Midbrain (tissue), 1 donor: Measurements from ENCODE around the gene NIPBL.
"Not testable (repeated sequence)": the region's sequence is repeated elsewhere in the genome, so short reads cannot be mapped to it uniquely, and the experiment has no call there.

Experiments
- DNase-seq: peaks from one replicate; lab custom pipeline; 2025; lab: John Stamatoyannopoulos, UW

The NIPBL gene, protein sequence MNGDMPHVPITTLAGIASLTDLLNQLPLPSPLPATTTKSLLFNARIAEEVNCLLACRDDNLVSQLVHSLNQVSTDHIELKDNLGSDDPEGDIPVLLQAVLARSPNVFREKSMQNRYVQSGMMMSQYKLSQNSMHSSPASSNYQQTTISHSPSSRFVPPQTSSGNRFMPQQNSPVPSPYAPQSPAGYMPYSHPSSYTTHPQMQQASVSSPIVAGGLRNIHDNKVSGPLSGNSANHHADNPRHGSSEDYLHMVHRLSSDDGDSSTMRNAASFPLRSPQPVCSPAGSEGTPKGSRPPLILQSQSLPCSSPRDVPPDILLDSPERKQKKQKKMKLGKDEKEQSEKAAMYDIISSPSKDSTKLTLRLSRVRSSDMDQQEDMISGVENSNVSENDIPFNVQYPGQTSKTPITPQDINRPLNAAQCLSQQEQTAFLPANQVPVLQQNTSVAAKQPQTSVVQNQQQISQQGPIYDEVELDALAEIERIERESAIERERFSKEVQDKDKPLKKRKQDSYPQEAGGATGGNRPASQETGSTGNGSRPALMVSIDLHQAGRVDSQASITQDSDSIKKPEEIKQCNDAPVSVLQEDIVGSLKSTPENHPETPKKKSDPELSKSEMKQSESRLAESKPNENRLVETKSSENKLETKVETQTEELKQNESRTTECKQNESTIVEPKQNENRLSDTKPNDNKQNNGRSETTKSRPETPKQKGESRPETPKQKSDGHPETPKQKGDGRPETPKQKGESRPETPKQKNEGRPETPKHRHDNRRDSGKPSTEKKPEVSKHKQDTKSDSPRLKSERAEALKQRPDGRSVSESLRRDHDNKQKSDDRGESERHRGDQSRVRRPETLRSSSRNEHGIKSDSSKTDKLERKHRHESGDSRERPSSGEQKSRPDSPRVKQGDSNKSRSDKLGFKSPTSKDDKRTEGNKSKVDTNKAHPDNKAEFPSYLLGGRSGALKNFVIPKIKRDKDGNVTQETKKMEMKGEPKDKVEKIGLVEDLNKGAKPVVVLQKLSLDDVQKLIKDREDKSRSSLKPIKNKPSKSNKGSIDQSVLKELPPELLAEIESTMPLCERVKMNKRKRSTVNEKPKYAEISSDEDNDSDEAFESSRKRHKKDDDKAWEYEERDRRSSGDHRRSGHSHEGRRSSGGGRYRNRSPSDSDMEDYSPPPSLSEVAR (N-terminal part only)

DNA sequence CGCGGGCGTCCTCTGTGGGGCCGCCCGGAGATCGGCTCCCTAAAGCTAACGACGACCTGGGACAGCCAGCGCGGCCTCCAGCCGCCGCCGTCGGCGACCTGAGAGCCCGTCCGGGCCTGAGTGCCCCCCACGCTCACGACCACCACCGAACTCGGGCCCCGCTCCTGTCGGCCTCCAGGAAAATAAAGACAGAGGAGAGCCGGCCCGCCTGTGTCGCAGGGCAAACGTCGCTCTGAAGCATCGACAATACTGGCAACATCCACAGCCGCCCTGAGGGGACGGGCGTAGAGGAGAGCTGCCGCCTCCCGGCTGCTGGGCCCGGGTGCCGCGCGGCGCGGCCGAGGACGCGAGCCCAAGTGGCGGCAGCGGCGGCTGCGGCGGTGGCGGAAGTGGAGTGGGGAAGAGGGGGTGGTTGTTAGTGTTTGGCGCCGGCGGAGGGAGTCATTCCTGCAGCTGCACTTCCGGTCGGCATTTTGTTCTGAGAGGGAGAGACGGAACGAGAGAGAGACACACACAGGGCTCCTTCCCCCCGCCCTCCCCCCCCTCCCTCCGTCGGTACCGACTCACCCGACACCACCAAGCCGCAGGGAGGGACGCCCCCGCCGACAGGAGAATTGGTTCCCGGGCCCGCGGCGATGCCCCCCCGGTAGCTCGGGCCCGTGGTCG, at the start of gene NIPBL:
TSS of gene NIPBL (plus strand) at position 471 of the 666 bp plus-strand sequence. CDS start 76,928 bp downstream, outside the sequence.
- DNase-seq = peak; percentile 93

DNA sequence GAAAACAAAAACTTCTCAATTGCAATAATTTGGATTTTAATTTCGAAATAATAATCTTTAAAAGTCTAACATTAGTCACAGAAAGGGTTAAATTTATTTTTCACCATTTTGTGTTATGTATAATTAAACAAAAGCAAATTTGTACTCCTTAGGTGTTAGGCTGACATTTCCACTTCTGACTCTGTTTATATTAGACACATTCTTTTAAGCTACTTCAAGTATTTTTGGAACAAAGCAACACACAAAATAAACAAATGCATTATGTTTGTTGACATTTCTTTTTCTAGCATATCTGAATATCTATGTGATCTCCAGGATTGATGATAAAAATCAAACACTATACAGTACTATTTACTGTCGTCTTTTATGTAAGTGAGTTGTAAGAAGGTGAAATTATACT, 44.3 kb upstream of the NIPBL start:
- DNase-seq = no peak

- DNase-seq = peak; percentile 0
These were observed 39.7 kb upstream of the NIPBL start for GRCh38 chr5:36836831-36837230.

GRCh38 chr5:36839489-36840476, 36.8 kb upstream of the NIPBL start:
- DNase-seq = no peak

DNA sequence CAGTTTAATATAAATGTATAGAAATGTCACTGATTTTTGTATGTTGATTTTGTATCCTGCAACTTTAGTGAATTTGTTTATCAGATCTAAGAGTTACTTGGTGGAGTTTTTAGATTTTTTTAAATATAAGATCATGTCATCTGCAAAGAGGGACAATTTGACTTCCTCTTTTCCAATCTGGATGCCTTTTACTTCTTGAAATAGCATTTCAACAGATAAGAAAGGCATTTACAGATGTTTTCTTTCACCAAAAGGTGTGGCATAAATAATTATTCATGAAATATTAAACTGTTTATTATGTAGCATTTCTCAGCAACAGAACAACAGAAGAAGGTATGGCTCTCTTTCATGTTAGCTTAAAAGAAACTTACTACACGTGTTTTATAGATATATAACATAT, 34.9 kb upstream of the NIPBL start:
- no peak for DNase-seq

DNA sequence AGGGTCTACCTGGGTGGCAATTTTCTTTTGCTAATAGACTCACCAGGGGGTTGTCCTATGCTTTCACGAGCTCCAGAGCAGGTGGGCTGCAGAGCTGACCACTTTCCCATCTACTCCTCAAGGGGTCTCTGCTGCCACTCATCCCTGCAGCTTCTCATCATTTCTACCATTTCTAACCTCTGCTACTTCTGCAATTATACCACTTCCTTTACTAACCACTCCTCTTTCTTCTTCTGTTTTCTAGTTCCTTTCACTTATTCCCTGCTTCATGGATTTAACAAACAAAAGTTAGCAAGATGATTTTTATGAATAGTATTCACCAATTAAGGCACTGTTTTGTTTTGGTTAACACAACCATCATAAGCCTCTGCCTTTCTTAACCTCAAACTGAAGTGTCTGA, 34.5 kb upstream of the NIPBL start:
- DNase-seq = no peak

- DNase-seq = no peak
These were observed 32.3 kb upstream of the NIPBL start for GRCh38 chr5:36844305-36844704.

DNA sequence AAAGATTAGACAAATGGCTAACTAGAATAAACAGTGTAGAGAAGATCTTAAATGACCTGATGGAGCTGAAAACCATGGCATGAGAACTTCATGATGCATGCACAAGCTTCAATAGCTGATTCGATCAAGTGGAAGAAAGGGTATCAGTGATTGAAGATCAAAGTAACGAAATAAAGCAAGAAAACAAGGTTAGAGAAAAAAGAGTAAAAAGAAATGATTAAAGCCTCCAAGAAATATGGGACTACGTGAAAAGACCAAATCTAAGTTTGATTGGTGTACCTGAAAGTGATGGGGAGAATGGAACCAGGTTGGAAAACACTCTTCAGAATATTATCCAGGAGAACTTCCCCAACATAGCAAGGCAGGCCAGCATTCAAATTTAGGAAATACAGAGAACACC, 28.0 kb upstream of the NIPBL start:
- not testable (repeated sequence) for DNase-seq

DNA sequence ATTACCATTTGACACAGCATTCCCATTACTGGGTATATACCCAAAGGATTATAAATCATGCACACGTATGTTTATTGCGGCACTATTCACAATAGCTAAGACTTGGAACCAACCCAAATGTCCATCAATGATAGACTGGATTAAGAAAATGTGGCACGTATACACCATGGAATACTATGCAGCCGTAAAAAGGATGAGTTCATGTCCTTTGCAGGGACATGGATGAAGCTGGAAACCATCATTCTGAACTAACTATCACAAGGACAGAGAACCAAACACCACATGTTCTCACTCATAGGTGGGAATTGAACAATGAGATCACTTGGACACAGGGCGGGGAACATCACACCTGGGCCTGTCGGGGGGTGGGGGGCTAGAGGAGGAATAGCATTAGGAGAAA, 23.7 kb upstream of the NIPBL start:
- not testable (repeated sequence) for DNase-seq

DNA sequence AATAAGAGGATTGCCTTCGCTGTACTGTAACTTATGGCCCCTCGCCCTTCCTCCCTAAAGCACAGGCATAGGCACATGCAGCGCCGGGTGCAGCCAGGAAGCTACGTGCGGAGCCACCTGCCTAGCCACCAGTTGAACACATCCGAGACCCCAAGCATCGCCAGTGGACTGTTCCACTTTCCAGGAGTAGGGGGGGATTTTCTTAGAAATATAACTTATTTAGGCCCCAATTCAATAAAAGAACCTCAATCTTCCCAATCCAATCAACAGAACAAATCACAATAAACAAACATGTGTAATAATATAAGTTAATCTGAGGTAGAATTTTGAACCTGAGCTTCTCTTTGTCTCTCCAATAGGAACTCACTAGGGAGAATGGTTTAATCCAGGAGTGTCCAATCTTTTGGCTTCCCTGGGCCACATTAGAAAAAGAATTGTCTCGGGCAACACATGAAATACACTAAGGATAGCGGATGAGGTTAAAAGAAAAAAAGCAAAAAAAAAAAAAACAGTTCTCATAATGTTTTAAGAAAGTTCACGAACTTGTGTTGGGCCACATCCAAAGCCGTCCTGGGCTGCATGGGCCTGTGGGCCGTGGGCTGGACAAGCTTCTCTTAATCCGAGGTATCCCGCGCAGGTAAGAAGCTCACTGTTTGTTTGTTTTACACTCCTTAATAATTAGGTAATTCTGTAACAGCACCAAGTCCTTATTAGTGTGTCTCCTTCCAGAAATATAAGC, 22.0 kb upstream of the NIPBL start:
- no peak for DNase-seq

- DNase-seq = no peak
These were observed 21.5 kb upstream of the NIPBL start for GRCh38 chr5:36855141-36855495.

GRCh38 chr5:36861871-36862270, 14.7 kb upstream of the NIPBL start:
- no peak for DNase-seq

GRCh38 chr5:36870399-36871040, 6.0 kb upstream of the NIPBL start:
- DNase-seq = peak; percentile 51

DNA sequence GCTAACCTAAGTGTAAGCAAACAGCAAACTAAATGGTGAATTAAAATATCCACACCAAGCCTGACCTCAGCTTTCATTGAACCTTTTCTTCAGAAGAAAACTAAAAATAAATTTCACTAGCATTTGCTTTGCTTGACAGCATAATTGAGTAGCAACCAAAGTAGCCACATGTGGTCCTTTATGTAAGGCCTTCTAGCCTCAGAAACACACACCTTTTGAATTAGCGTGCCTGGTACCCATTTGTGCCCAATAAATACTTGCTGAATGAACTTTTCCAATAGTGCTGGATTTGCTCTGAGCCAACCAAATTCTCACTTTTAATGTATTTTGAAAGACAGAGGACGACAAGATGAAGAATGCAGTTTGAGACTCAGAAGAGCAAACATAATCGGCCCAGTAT, 2.1 kb upstream of the NIPBL start:
- peak; percentile 39 for DNase-seq

DNA sequence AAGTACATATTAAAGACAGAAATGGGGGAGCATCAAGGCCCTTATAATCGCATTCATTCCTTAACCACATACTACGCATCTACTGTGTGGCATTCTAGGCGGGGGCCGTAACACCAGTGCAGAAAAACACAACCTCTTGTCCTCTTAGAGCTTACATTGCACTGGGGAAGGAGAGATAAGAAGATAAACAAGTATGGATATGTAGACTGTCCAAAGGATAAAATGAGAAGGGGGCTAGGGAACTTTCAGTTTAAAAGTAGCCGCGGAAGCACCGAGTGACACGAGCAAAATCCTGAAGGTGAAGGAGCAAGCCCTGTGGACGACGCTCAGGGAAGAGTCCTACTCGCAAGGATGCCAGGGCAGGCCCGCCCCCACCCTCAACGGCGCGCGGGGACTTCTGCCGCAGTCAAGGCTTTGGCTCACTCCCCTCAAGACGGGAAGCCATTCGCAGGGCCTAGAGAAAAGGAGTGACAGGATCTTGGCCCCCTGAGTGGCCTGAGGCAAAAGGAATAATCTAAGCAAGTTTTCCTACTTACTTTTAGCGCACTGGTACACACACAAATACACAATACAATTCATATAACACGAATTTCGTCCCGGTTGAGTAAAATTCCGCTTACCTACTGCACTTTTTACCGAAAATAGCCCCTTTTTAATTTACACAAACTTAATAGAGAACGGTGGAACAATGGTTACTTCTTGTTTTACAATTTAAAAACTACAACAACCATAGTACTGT, 1.3 kb upstream of the NIPBL start:
- DNase-seq = peak; percentile 51

GRCh38 chr5:36875790-36876298, 725 bp upstream of the NIPBL start:
- DNase-seq = peak; percentile 84

DNA sequence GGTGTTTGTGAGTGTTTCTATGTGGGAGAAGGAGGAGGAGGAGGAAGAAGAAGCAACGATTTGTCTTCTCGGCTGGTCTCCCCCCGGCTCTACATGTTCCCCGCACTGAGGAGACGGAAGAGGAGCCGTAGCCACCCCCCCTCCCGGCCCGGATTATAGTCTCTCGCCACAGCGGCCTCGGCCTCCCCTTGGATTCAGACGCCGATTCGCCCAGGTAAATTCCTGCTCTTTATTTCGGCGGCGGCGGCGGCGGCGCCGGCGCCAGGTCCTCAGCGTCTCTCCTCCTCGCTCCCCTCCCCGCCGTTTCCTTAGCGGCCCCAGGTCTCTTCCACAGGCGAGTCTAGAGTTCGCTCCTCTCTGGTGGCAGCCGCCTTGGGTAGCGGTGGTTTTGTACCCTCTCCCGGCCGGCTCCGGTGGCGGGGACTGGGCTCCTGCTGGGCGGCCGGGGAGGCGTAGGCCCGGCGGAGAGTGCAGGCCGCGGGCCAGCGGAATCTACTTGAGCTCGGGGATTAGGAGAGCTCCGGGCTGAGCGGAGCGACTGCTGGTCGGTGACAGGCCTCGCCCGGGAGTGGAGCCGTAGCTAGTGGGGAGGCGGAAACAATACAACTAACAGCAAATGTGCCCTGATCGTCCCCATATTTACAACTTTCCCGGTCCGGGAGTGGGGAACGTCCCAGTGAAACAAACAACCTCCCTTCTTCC, 547 bp downstream of the NIPBL start:
- DNase-seq = peak; percentile 78
